ENCODE measurements around the gene WHRN. TPM values are rescaled to one million over a fixed set of nuclear protein-coding genes. Genes with fewer than 3 reads are reported as not detected.

Gene WHRN
- polyA plus RNA-seq, 1 donor from 2014 or later, result 2.5 TPM

DNA sequence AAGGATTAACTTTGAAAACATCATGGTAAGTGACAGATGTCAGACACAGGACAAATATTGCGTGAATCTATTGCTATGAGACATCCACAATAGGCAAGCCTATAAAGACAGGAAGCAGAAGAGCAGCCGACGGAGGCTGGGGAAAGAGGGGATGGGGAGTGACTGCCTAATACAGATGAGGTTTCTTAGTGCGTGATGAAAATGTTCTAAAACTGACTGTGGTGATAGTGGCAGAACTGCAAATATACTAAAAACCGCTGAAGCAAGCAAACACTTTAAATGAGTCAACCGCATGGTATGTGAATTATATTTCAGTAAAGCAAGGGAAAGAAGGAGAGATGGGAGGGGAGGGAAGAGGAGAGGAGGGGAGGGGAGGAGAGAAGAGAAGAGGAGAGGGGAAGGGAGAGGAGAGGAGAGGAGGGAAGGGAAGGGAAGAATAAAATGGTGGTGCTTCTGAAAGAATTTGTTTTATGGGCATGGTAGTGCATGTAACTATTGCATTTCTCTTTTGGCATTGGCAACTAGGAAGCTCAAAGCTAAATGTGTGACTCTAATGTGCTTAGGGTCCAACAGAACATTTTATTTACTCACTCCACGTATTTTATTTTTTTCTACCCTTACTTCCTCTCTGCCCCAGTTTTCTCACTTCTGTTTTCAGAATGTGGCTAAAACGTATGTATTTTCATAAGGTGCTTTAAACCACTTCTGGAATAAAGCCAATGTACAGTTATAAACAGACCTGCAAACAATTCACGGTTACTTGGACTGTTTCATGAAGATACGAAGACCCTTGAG is 138.7 kb downstream of the WHRN start:
- H3K79me2 ChIP-seq (replicated peaks; ENCODE audit: insufficient read depth, low read length), result no peaks in the 10 kb centered on the region
- no peak overlapping the region for H3K4me3 ChIP-seq (ENCODE audit: low read length)
- no peaks in the 10 kb centered on the region for H3F3A ChIP-seq (ENCODE audit: insufficient read depth, low read length, poor library complexity, severe bottlenecking)
- H3K27ac ChIP-seq (ENCODE audit: low read length), result no peak overlapping the region
- no peaks in the 10 kb centered on the region for H3K36me3 ChIP-seq (ENCODE audit: insufficient read depth, low read length)
- no peaks in the 10 kb centered on the region for H3K9me2 ChIP-seq (ENCODE audit: insufficient read depth, low read length)
- H3K9me3 ChIP-seq (ENCODE audit: low read length), result no peaks in the 10 kb centered on the region
- no peak overlapping the region for H3K9ac ChIP-seq (ENCODE audit: low read length)
- TF ChIP-seq MXI1 (conservative IDR thresholded peaks at IDR 0.05; ENCODE audit: poor library complexity, severe bottlenecking) (no peak), EZH2 (IDR thresholded peaks at IDR 0.05; ENCODE audit: borderline replicate concordance, insufficient read depth, low read length, poor library complexity, severe bottlenecking) (no peak), TAF1 (IDR thresholded peaks at IDR 0.05; ENCODE audit: low read depth) (no peak), RAD21 (conservative IDR thresholded peaks at IDR 0.05) (no peak), EP300 (conservative IDR thresholded peaks at IDR 0.05; ENCODE audit: poor library complexity, severe bottlenecking) (no peak), POLR2AphosphoS5 (IDR thresholded peaks at IDR 0.05) (no peak), SMC3 (conservative IDR thresholded peaks at IDR 0.05; ENCODE audit: poor library complexity) (no peak)
- TF ChIP-seq, protein P1, sequence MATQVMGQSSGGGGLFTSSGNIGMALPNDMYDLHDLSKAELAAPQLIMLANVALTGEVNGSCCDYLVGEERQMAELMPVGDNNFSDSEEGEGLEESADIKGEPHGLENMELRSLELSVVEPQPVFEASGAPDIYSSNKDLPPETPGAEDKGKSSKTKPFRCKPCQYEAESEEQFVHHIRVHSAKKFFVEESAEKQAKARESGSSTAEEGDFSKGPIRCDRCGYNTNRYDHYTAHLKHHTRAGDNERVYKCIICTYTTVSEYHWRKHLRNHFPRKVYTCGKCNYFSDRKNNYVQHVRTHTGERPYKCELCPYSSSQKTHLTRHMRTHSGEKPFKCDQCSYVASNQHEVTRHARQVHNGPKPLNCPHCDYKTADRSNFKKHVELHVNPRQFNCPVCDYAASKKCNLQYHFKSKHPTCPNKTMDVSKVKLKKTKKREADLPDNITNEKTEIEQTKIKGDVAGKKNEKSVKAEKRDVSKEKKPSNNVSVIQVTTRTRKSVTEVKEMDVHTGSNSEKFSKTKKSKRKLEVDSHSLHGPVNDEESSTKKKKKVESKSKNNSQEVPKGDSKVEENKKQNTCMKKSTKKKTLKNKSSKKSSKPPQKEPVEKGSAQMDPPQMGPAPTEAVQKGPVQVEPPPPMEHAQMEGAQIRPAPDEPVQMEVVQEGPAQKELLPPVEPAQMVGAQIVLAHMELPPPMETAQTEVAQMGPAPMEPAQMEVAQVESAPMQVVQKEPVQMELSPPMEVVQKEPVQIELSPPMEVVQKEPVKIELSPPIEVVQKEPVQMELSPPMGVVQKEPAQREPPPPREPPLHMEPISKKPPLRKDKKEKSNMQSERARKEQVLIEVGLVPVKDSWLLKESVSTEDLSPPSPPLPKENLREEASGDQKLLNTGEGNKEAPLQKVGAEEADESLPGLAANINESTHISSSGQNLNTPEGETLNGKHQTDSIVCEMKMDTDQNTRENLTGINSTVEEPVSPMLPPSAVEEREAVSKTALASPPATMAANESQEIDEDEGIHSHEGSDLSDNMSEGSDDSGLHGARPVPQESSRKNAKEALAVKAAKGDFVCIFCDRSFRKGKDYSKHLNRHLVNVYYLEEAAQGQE (IDR thresholded peaks at IDR 0.05; ENCODE audit: borderline replicate concordance), result no peak
- TF ChIP-seq, protein P2, sequence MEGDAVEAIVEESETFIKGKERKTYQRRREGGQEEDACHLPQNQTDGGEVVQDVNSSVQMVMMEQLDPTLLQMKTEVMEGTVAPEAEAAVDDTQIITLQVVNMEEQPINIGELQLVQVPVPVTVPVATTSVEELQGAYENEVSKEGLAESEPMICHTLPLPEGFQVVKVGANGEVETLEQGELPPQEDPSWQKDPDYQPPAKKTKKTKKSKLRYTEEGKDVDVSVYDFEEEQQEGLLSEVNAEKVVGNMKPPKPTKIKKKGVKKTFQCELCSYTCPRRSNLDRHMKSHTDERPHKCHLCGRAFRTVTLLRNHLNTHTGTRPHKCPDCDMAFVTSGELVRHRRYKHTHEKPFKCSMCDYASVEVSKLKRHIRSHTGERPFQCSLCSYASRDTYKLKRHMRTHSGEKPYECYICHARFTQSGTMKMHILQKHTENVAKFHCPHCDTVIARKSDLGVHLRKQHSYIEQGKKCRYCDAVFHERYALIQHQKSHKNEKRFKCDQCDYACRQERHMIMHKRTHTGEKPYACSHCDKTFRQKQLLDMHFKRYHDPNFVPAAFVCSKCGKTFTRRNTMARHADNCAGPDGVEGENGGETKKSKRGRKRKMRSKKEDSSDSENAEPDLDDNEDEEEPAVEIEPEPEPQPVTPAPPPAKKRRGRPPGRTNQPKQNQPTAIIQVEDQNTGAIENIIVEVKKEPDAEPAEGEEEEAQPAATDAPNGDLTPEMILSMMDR (IDR thresholded peaks at IDR 0.05; ENCODE audit: poor library complexity, severe bottlenecking), result no peak
- no peaks in the 10 kb centered on the region for H3K27me3 ChIP-seq (ENCODE audit: insufficient read depth, low read depth, low read length)
- H2AFZ ChIP-seq (ENCODE audit: low read depth, low read length), result no peak overlapping the region
- H4K20me1 ChIP-seq (ENCODE audit: insufficient read depth), result no peaks in the 10 kb centered on the region
- H3K4me2 ChIP-seq (ENCODE audit: low read length), result no peak overlapping the region

DNA sequence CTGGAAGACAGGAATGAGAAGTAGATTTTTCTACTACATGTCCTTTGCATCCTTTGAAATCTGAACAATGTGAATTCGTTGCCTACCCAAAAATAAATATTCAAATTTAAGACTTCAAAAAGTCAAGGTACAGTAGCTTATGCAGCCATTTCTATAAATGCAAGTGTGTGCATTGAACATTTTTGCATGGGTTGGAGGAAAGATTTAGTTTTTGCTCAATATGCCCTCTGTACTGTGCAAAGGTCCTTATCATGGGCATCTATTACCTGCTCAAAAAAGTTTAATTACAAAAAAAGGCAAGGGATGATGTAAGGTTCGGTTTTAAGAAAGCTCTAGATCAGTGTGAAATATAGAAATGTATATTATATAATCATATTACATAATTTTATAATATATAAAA is 140.1 kb downstream of the WHRN start:
- Histone ChIP-seq H3K36me3 (ENCODE audit: insufficient read depth, low read length) (no peaks in the 10 kb centered on the region), H3K27ac (ENCODE audit: low read length) (no peak overlapping the region), H3K4me2 (ENCODE audit: low read length) (no peak overlapping the region), H3K9me2 (ENCODE audit: insufficient read depth, low read length) (no peaks in the 10 kb centered on the region), H3F3A (ENCODE audit: insufficient read depth, low read length, poor library complexity, severe bottlenecking) (no peaks in the 10 kb centered on the region), H3K9me3 (ENCODE audit: low read length) (no peaks in the 10 kb centered on the region), H3K4me3 (ENCODE audit: low read length) (no peak overlapping the region), H3K79me2 (replicated peaks; ENCODE audit: insufficient read depth, low read length) (no peaks in the 10 kb centered on the region), H2AFZ (ENCODE audit: low read depth, low read length) (no peak overlapping the region), H3K27me3 (ENCODE audit: insufficient read depth, low read depth, low read length) (no peaks in the 10 kb centered on the region), H4K20me1 (ENCODE audit: insufficient read depth) (no peaks in the 10 kb centered on the region), H3K9ac (ENCODE audit: low read length) (no peak overlapping the region)
- TF ChIP-seq EZH2 (IDR thresholded peaks at IDR 0.05; ENCODE audit: borderline replicate concordance, insufficient read depth, low read length, poor library complexity, severe bottlenecking) (no peak), MXI1 (conservative IDR thresholded peaks at IDR 0.05; ENCODE audit: poor library complexity, severe bottlenecking) (no peak), EP300 (conservative IDR thresholded peaks at IDR 0.05; ENCODE audit: poor library complexity, severe bottlenecking) (no peak), POLR2AphosphoS5 (IDR thresholded peaks at IDR 0.05) (no peak), SMC3 (conservative IDR thresholded peaks at IDR 0.05; ENCODE audit: poor library complexity) (no peak), TAF1 (IDR thresholded peaks at IDR 0.05; ENCODE audit: low read depth) (no peak), RAD21 (conservative IDR thresholded peaks at IDR 0.05) (no peak)
- TF ChIP-seq, protein P2 (IDR thresholded peaks at IDR 0.05; ENCODE audit: poor library complexity, severe bottlenecking), result no peak
- TF ChIP-seq, protein P1 (IDR thresholded peaks at IDR 0.05; ENCODE audit: borderline replicate concordance), result no peak

Data from neural cell (in vitro differentiated cells).